Natural killer cell (primary cell): ENCODE measurements around the gene PARD3B. TPM values are rescaled to one million over a fixed set of nuclear protein-coding genes. Genes with fewer than 3 reads are reported as not detected.

Experiments
- ATAC-seq, 3 donors: fragments of 150-1000 bp in 2 of 3; fragments of 200-7000 bp in 1 of 3; cut with Tn5 transposase; 1 replicate in 1 of 3; 2 replicates in 2 of 3; pipeline ENCODE4 v1.10.0; 2021; ENCODE audit warnings: mild to moderate bottlenecking in 2 of 3, moderate library complexity in 2 of 3
- DNase-seq, 2 donors: peaks; one replicate each; pipeline versions ENCODE4 v3.0.0 to v3.0.0-alpha.2; 2013 to 2021; ENCODE audit warnings: mixed read lengths in 1 of 2
- H3K27ac ChIP-seq: one replicate; pipeline ENCODE4 v1.5.1; 2013; ENCODE audit warnings: mild to moderate bottlenecking, low read length
- H3K27me3 ChIP-seq: one replicate; pipeline ENCODE4 v1.6.1; 2013; ENCODE audit warnings: low read length; ENCODE audit not compliant: control insufficient read depth, insufficient read depth
- H3K36me3 ChIP-seq: one replicate; pipeline ENCODE4 v1.6.1; 2013; ENCODE audit warnings: low read length; ENCODE audit not compliant: control insufficient read depth, insufficient read depth
- H3K4me1 ChIP-seq: one replicate; pipeline ENCODE4 v1.6.1; 2013; ENCODE audit warnings: low read length; ENCODE audit not compliant: control insufficient read depth, insufficient read depth
- H3K4me3 ChIP-seq: one replicate; pipeline ENCODE4 v1.5.1; 2013; ENCODE audit warnings: low read length
- H3K9me3 ChIP-seq: one replicate; pipeline ENCODE4 v1.6.1; 2013; ENCODE audit warnings: low read length; ENCODE audit not compliant: control insufficient read depth, insufficient read depth
- H3K27ac Mint-ChIP-seq, 2 donors: one replicate each; pipeline ENCODE4 v1.8.0; 2022; ENCODE audit warnings: mild to moderate bottlenecking in 2 of 2, mixed read lengths in 2 of 2, moderate library complexity in 1 of 2
- H3K27me3 Mint-ChIP-seq, 2 donors: one replicate each; pipeline ENCODE4 v1.8.0; 2022; ENCODE audit warnings: low read depth in 2 of 2, mixed read lengths in 2 of 2
- H3K36me3 Mint-ChIP-seq: one replicate; pipeline ENCODE4 v1.8.0; 2022; ENCODE audit warnings: mixed read lengths
- H3K4me1 Mint-ChIP-seq, 2 donors: one replicate each; pipeline ENCODE4 v1.8.0; 2022; ENCODE audit warnings: mixed read lengths in 2 of 2
- H3K4me3 Mint-ChIP-seq: one replicate; pipeline ENCODE4 v1.8.0; 2022; ENCODE audit warnings: mild to moderate bottlenecking, moderate library complexity, mixed read lengths
- H3K9me3 Mint-ChIP-seq, 2 donors: one replicate each; pipeline ENCODE4 v1.8.0; 2022; ENCODE audit warnings: mixed read lengths in 2 of 2
- CTCF ChIP-seq: fragments of 200-600 bp; IDR thresholded peaks from one replicate; pipeline ENCODE4 v1.8.0; 2022; ENCODE audit warnings: antibody characterized with exemption
- WGBS: methylation state at CpG from one replicate; pipeline ENCODE4 v1.1.7; 2013; ENCODE audit warnings: missing lambda C conversion rate; ENCODE audit not compliant: insufficient coverage; 5-methylcytosine and 5-hydroxymethylcytosine counted together
- intact Hi-C: fragments of 100-400 bp; cut with micrococcal nuclease; formaldehyde crosslinking; loops from one replicate; pipeline ENCODE4 v1.14.2; 2022
- total RNA-seq, 4 donors: library from RNA; stranded (reverse); fragments of 120-200 nt in 1 of 4; gene quantifications; one replicate each; pipeline versions ENCODE4 v1.2.3 to v1.2.4, GENCODE V29; 2013 to 2022

The PARD3B gene
- total RNA-seq, 3 donors from 2014 or later (not counting 1 experiment from before 2014, with no cell fraction given) = 0.13 to 0.45 TPM; not detected in 1

DNA sequence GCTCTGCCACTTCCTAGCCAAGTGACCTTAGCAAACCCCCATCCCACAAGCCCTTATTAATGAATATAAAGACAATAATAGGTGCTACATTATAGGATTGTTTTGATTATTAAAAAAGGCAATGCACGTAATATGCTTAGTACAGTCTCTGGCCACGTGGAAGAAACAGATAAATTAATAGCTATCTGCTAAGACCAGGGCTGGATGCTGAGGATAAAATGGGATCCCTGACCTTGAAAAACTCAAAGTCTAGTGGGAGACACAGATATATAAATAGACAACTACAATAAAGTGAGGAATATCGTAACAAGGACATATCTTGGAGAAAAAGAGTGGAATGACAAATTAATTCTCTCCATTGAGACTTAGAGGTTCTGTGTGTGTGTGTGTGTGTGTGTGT, 29.9 kb upstream of the PARD3B start:
- no peaks in the 10 kb centered on the region for H3K9me3 ChIP-seq
- Mint-ChIP-seq H3K4me3 (no peak overlapping the region), H3K9me3 (peaks cover 0 to 2% of the 10 kb centered on the region in 2 donors), H3K27me3 (no peaks in the 10 kb centered on the region), H3K4me1 (no peaks in the 10 kb centered on the region), H3K27ac (no peak overlapping the region), H3K36me3 (no peaks in the 10 kb centered on the region)
- no peak for TF ChIP-seq CTCF
- no peak overlapping the region for H3K27ac ChIP-seq
- no peaks in the 10 kb centered on the region for H3K36me3 ChIP-seq
- intact Hi-C loops = no loop called here
- no peak for ATAC-seq
- WGBS = 87% methylated on average over 2 of the region's 3 CpGs
- no peak overlapping the region for H3K4me3 ChIP-seq
- DNase-seq = no peak
- no peaks in the 10 kb centered on the region for H3K27me3 ChIP-seq
- H3K4me1 ChIP-seq = no peaks in the 10 kb centered on the region

- H3K4me3 Mint-ChIP-seq = no peak overlapping the region
- TF ChIP-seq CTCF = no peak
- Histone ChIP-seq H3K4me3 (no peak overlapping the region), H3K27ac (no peak overlapping the region), H3K9me3 (no peaks in the 10 kb centered on the region), H3K4me1 (no peaks in the 10 kb centered on the region), H3K36me3 (no peaks in the 10 kb centered on the region), H3K27me3 (no peaks in the 10 kb centered on the region)
- H3K4me1 Mint-ChIP-seq = no peaks in the 10 kb centered on the region
- DNase-seq (no peak), ATAC-seq (no peak)
- H3K36me3 Mint-ChIP-seq = no peaks in the 10 kb centered on the region
- H3K9me3 Mint-ChIP-seq = peaks cover 0 to 2% of the 10 kb centered on the region in 2 donors
- 94% methylated on average over 4 of the region's 5 CpGs for WGBS
- intact Hi-C loops = no loop called here
- no peak overlapping the region for H3K27ac Mint-ChIP-seq
- H3K27me3 Mint-ChIP-seq = no peaks in the 10 kb centered on the region
Measured at GRCh38 chr2:204517154-204517553, 28.1 kb upstream of the PARD3B start.

GRCh38 chr2:204529795-204530463, 15.3 kb upstream of the PARD3B start:
- TF ChIP-seq CTCF = no peak
- 57% methylated on average over 3 of the region's 6 CpGs for WGBS
- Histone ChIP-seq H3K36me3 (no peaks in the 10 kb centered on the region), H3K27me3 (no peaks in the 10 kb centered on the region), H3K27ac (no peak overlapping the region), H3K4me3 (no peak overlapping the region), H3K4me1 (no peaks in the 10 kb centered on the region), H3K9me3 (no peaks in the 10 kb centered on the region)
- no peak for DNase-seq
- no peaks in the 10 kb centered on the region for H3K36me3 Mint-ChIP-seq
- H3K4me1 Mint-ChIP-seq = no peaks in the 10 kb centered on the region
- no peaks in the 10 kb centered on the region for H3K27me3 Mint-ChIP-seq
- H3K27ac Mint-ChIP-seq = no peak overlapping the region
- H3K9me3 Mint-ChIP-seq = no peaks in the 10 kb centered on the region
- ATAC-seq = no peak
- intact Hi-C loops = no loop called here
- no peak overlapping the region for H3K4me3 Mint-ChIP-seq

- H3K4me3 Mint-ChIP-seq = no peak overlapping the region
- DNase-seq = no peak
- no peak for ATAC-seq
- no peak overlapping the region for H3K27ac ChIP-seq
- no peaks in the 10 kb centered on the region for H3K27me3 Mint-ChIP-seq
- no peak overlapping the region for H3K27ac Mint-ChIP-seq
- H3K4me1 ChIP-seq = no peaks in the 10 kb centered on the region
- no peaks in the 10 kb centered on the region for H3K9me3 ChIP-seq
- H3K9me3 Mint-ChIP-seq = no peaks in the 10 kb centered on the region
- H3K4me1 Mint-ChIP-seq = no peaks in the 10 kb centered on the region
- no peaks in the 10 kb centered on the region for H3K36me3 Mint-ChIP-seq
- intact Hi-C loops = no loop called here
- no peaks in the 10 kb centered on the region for H3K36me3 ChIP-seq
- WGBS = 75% methylated on average over 1 of the region's 1 CpG
- no peak for TF ChIP-seq CTCF
- no peaks in the 10 kb centered on the region for H3K27me3 ChIP-seq
- H3K4me3 ChIP-seq = no peak overlapping the region
Measured at GRCh38 chr2:204530464-204530805, 14.8 kb upstream of the PARD3B start.
